IMR-90 (cell line): ENCODE results near the gene PCSK2. TPM values are rescaled to one million over a fixed set of nuclear protein-coding genes. Genes with fewer than 3 reads are reported as not detected.

Experiments used
- ATAC-seq: fragments of 200-7000 bp; cut with Tn5 transposase; 2 replicates; pipeline ENCODE4 v1.9.1; 2020; ENCODE audit warnings: low read depth, mild to moderate bottlenecking, moderate library complexity
- BruUV-seq: library from RNA; stranded (reverse); fragments of 400-500 nt; replicated peaks from 2 replicates; lab custom pipeline; 2021; lab: Mats Ljungman, UMichigan
- CTCF ChIA-PET: fragments of 300-600 bp; formaldehyde crosslinking; extraction: SDS; loops from one replicate; lab custom pipeline; 2021; ENCODE audit warnings: antibody characterized with exemption; lab: Yijun Ruan, JAX
- POLR2A ChIA-PET: fragments of 300-600 bp; sonication (Branson Sonifier 250); formaldehyde crosslinking; loops from one replicate; lab custom pipeline; 2022; ENCODE audit warnings: antibody characterized with exemption; ENCODE audit not compliant: unreplicated experiment; lab: Charles Lee
- DNase-seq: peaks from one replicate; pipeline ENCODE4 v3.0.0; 2013
- H2AFZ ChIP-seq: replicated peaks from 2 replicates; pipeline ENCODE3; 2013; ENCODE audit warnings: low read length, mild to moderate bottlenecking; ENCODE audit not compliant: poor library complexity
- H2AK5ac ChIP-seq: 2 replicates; pipeline ENCODE4 v1.6.1; 2013; ENCODE audit warnings: low read depth, low read length, inconsistent platforms
- H2AK9ac ChIP-seq: replicated peaks from 2 replicates; pipeline ENCODE3; 2013; ENCODE audit warnings: mild to moderate bottlenecking, low read depth, low read length, moderate library complexity; ENCODE audit not compliant: poor library complexity
- H2BK120ac ChIP-seq: 2 replicates; pipeline ENCODE4 v1.6.1; 2013; ENCODE audit warnings: low read depth, low read length, inconsistent platforms
- H2BK15ac ChIP-seq: 3 replicates; pipeline ENCODE4 v1.6.1; 2013; ENCODE audit warnings: low read depth, low read length, inconsistent platforms
- H2BK20ac ChIP-seq: 2 replicates; pipeline ENCODE4 v1.6.1; 2013; ENCODE audit warnings: low read depth, mild to moderate bottlenecking, inconsistent platforms, low read length, moderate library complexity
- H2BK5ac ChIP-seq: 2 replicates; pipeline ENCODE4 v1.6.1; 2013; ENCODE audit warnings: mild to moderate bottlenecking, low read depth, low read length, inconsistent platforms; ENCODE audit not compliant: poor library complexity, severe bottlenecking
- H3K14ac ChIP-seq: replicated peaks from 2 replicates; pipeline ENCODE4 v1.6.1; 2013; ENCODE audit warnings: low read depth, low read length, inconsistent platforms
- H3K18ac ChIP-seq: 2 replicates; pipeline ENCODE4 v1.6.1; 2013; ENCODE audit warnings: low read depth, low read length, control low read depth
- H3K23ac ChIP-seq: 2 replicates; pipeline ENCODE4 v1.6.1; 2013; ENCODE audit warnings: low read depth, low read length, inconsistent platforms
- H3K27ac ChIP-seq: 2 replicates; pipeline ENCODE4 v1.5.1; 2013; ENCODE audit warnings: mild to moderate bottlenecking, control low read depth, low read length; ENCODE audit not compliant: insufficient read depth
- H3K27me3 ChIP-seq: 2 replicates; pipeline ENCODE4 v1.6.1; 2013; ENCODE audit warnings: low read length; ENCODE audit not compliant: control insufficient read depth, insufficient read depth
- H3K36me3 ChIP-seq: 2 replicates; pipeline ENCODE4 v1.6.1; 2013; ENCODE audit warnings: low read length, mixed read lengths; ENCODE audit not compliant: control insufficient read depth, insufficient read depth
- H3K4ac ChIP-seq: 2 replicates; pipeline ENCODE4 v1.6.1; 2013; ENCODE audit warnings: low read depth, low read length, inconsistent platforms
- H3K4me1 ChIP-seq: 2 replicates; pipeline ENCODE4 v1.6.1; 2013; ENCODE audit warnings: low read length, mixed read lengths; ENCODE audit not compliant: control insufficient read depth, insufficient read depth
- H3K4me2 ChIP-seq: 2 replicates; pipeline ENCODE4 v1.6.1; 2013; ENCODE audit warnings: low read depth, mild to moderate bottlenecking, control low read depth, low read length, moderate library complexity
- H3K4me3 ChIP-seq: 2 replicates; pipeline ENCODE4 v1.5.1; 2013; ENCODE audit warnings: low read depth, mild to moderate bottlenecking, control low read depth, low read length, moderate library complexity; ENCODE audit not compliant: insufficient read depth
- H3K56ac ChIP-seq: 2 replicates; pipeline ENCODE4 v1.6.1; 2013; ENCODE audit warnings: low read length, inconsistent platforms; ENCODE audit not compliant: insufficient read depth; ENCODE audit errors: extremely low read depth
- H3K79me1 ChIP-seq, 2 experiments: 2 replicates each; pipeline ENCODE4 v1.6.1; 2013; ENCODE audit warnings: low read length in 2 of 2, inconsistent platforms in 1 of 2, low read depth in 1 of 2
- H3K9ac ChIP-seq: 2 replicates; pipeline ENCODE4 v1.6.1; 2013; ENCODE audit warnings: low read depth, low read length, control low read depth
- H3K9me1 ChIP-seq: 2 replicates; pipeline ENCODE4 v1.6.1; 2013; ENCODE audit warnings: low read length, inconsistent platforms; ENCODE audit not compliant: insufficient read depth
- H3K9me3 ChIP-seq: 2 replicates; pipeline ENCODE4 v1.6.1; 2013; ENCODE audit warnings: low read length; ENCODE audit not compliant: control insufficient read depth, insufficient read depth
- H4K20me1 ChIP-seq: 2 replicates; pipeline ENCODE4 v1.6.1; 2013; ENCODE audit warnings: low read length, inconsistent platforms; ENCODE audit not compliant: insufficient read depth
- H4K5ac ChIP-seq: 2 replicates; pipeline ENCODE4 v1.6.1; 2013; ENCODE audit warnings: mild to moderate bottlenecking, low read depth, low read length, control low read depth
- H4K8ac ChIP-seq, 2 experiments: 2 replicates each; pipeline ENCODE4 v1.6.1; 2013; ENCODE audit warnings: low read depth in 2 of 2, low read length in 2 of 2, control low read depth in 1 of 2, inconsistent platforms in 1 of 2
- H4K91ac ChIP-seq: 2 replicates; pipeline ENCODE4 v1.6.1; 2013; ENCODE audit warnings: low read depth, low read length, inconsistent platforms; ENCODE audit not compliant: insufficient read depth
- BHLHE40 ChIP-seq: fragments of 150-350 bp; IDR thresholded peaks from 2 replicates; pipeline ENCODE4 v1.6.1; 2016; ENCODE audit warnings: mild to moderate bottlenecking, low read depth, low read length
- RFX5 ChIP-seq: IDR thresholded peaks from 2 replicates; pipeline ENCODE4 v1.8.0; 2012; ENCODE audit warnings: low read depth, mild to moderate bottlenecking, low read length, moderate library complexity
- WGBS, 2 experiments: methylation state at CpG; one replicate each; pipeline versions ENCODE4 v1.1.5 to v1.1.7; 2013; ENCODE audit warnings: missing lambda C conversion rate in 2 of 2; ENCODE audit not compliant: insufficient read length in 1 of 2; ENCODE audit errors: extremely low coverage in 2 of 2; 5-methylcytosine and 5-hydroxymethylcytosine counted together
- dilution Hi-C: fragments of 300-500 bp; cut with HindIII; formaldehyde crosslinking; loops from one replicate; pipeline ENCODE4 v1.14.3; 2018; ENCODE audit warnings: low sequenced_read_pairs; ENCODE audit not compliant: unreplicated experiment
- in situ Hi-C: fragments of 300-500 bp; cut with MboI; formaldehyde crosslinking; loops from 3 replicates; pipeline ENCODE4 v1.14.3; 2019; ENCODE audit warnings: low sequenced_read_pairs, inconsistent platforms, mixed read lengths
- intact Hi-C: fragments of 100-400 bp; cut with micrococcal nuclease; formaldehyde crosslinking; loops from 2 replicates; pipeline ENCODE4 v1.10.0; 2022
- polyA plus RNA-seq, 3 experiments: library from polyadenylated mRNA; depleted of rRNA; stranded (reverse); fragments of >200 nt; gene quantifications; 2 replicates each; pipeline ENCODE4 v1.2.3, GENCODE V29; 2012; ENCODE audit warnings: low replicate concordance in 1 of 3
- total RNA-seq: library from RNA; depleted of rRNA; stranded (reverse); fragments of >200 nt; gene quantifications from 2 replicates; pipeline ENCODE4 v1.2.3, GENCODE V29; 2012

Gene PCSK2
- total and polyA plus RNA-seq, 2 of the 4 experiments (the other 2 are of a cell fraction): not detected

DNA sequence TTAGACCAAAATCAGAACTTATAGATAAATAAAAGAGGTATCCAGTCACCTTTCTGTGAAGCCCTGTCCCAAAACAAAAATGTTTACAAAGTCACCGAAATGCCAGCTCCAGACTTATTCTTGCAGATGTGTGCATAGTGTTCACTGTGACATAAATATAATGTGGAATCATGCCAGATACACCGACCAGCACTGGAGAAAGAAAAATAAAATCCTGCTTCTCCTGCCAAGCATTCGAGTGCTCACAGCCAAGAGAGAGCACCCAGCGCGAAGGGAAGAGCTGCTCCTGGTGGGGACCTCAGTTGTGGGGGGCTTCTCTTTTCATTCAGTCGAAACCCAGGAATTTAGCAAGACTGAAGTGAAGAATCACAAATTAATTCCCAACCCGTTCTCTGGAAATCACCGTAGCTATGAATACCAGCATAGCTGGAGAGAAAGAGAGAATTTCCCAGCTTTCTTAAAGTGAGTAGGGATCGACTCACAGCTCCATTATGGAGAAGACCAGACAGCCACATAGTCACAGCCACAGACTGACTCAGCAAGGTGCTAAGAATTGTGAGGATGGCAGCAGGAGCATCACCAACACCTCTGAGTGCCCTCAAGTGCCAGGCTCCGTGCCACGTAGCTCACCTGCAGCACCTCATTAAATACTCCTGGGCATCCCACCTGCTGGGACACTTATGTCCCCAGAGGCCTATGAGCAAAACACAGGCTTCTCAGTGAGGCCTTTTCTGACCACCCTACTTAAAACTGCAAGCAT lies 271.2 kb downstream of the PCSK2 start:
- H3K4ac ChIP-seq: no peak overlapping the region
- intact Hi-C loops: loop anchor here (5.0 kb wide), 1 partner anchor 696 kb away; no protein-coding TSS in a partner anchor

More for the DNA sequence above, 271.2 kb downstream of the PCSK2 start:
- no peak overlapping the region for H4K5ac ChIP-seq
- H2AK9ac ChIP-seq: no peak overlapping the region
- no peak overlapping the region for H3K18ac ChIP-seq
- no peak overlapping the region for H2BK15ac ChIP-seq
- in situ Hi-C loops: no loop called here
- no CpG with 5 or more reads among the region's 11 CpGs for WGBS, 2 experiments
- H3K4me3 ChIP-seq: no peak overlapping the region
- ATAC-seq (peak; percentile 54), DNase-seq (peak; percentile 45)
- no peaks in the 10 kb centered on the region for H3K9me3 ChIP-seq
- no peak for TF ChIP-seq RFX5
- no peak for TF ChIP-seq BHLHE40
- peak overlapping the region; percentile 9 for H2AFZ ChIP-seq
- H3K79me1 ChIP-seq: no peaks in the 10 kb centered on the region
- ChIA-PET CTCF (interaction anchor here (0.9 to 1.0 kb wide), 3 partner anchors 9 to 694 kb away, joined by 3 read pairs; no protein-coding TSS in a partner anchor), POLR2A (interaction anchor here (0.5 kb wide), 1 partner anchor 446 kb away, joined by 3 read pairs; no protein-coding TSS in a partner anchor)
- H3K27ac ChIP-seq: no peak overlapping the region
- 0 out of 2 replicates have a peak, but pooled peaks cover 2% of the 10 kb centered on the region for H3K9me1 ChIP-seq
- H2AK5ac ChIP-seq: no peak overlapping the region
- no peak overlapping the region for H4K91ac ChIP-seq
- H3K4me1 ChIP-seq: peaks cover 4% of the 10 kb centered on the region; the same call in 1 of the 2 replicates
- no peak overlapping the region for H3K23ac ChIP-seq
- no peak overlapping the region for H3K9ac ChIP-seq
- no peak overlapping the region for H2BK5ac ChIP-seq
- H3K27me3 ChIP-seq: peaks cover 14% of the 10 kb centered on the region
- H4K20me1 ChIP-seq: no peaks in the 10 kb centered on the region
- H2BK120ac ChIP-seq: no peak overlapping the region
- peak overlapping the region; percentile 57; the same call in 1 of the 2 replicates for H3K4me2 ChIP-seq
- dilution Hi-C loops: no loop called here
- H4K8ac ChIP-seq: no peak overlapping the region
- no peak overlapping the region for H2BK20ac ChIP-seq
- no TSS peak for BruUV-seq
- H3K14ac ChIP-seq: no peak overlapping the region
- no peaks in the 10 kb centered on the region for H3K36me3 ChIP-seq
- no peak overlapping the region for H3K56ac ChIP-seq
